Mucosa of rectum (tissue), 2 donors: ENCODE measurements around the gene PHF23.
A peak's percentile ranks its signal among the peaks of the same experiment; 100 is the strongest.

ENCODE experiments used
- H3K27ac ChIP-seq, 2 donors: one replicate each; pipeline ENCODE4 v1.7.0; 2013; ENCODE audit warnings: inconsistent platforms in 2 of 2, low read depth in 2 of 2, low read length in 2 of 2
- H3K27me3 ChIP-seq, 2 donors: one replicate each; pipeline ENCODE4 v1.7.0; 2013; ENCODE audit warnings: low read length in 2 of 2; ENCODE audit not compliant: control insufficient read depth in 2 of 2, insufficient read depth in 2 of 2
- H3K36me3 ChIP-seq, 2 donors: one replicate each; pipeline ENCODE4 v1.7.0; 2013; ENCODE audit warnings: low read length in 2 of 2; ENCODE audit not compliant: control insufficient read depth in 2 of 2, insufficient read depth in 2 of 2
- H3K4me1 ChIP-seq, 2 donors: one replicate each; pipeline ENCODE4 v1.7.0; 2013; ENCODE audit warnings: low read length in 2 of 2, mild to moderate bottlenecking in 1 of 2; ENCODE audit not compliant: control insufficient read depth in 2 of 2, insufficient read depth in 2 of 2
- H3K4me3 ChIP-seq, 2 donors: one replicate each; pipeline ENCODE4 v1.7.0; 2013; ENCODE audit warnings: low read length in 2 of 2
- H3K9ac ChIP-seq, 2 donors: one replicate each; pipeline ENCODE4 v1.7.0; 2013; ENCODE audit warnings: low read length in 2 of 2, low read depth in 1 of 2, mild to moderate bottlenecking in 1 of 2
- H3K9me3 ChIP-seq, 2 donors: one replicate each; pipeline ENCODE4 v1.7.0; 2013; ENCODE audit warnings: low read length in 2 of 2; ENCODE audit not compliant: control insufficient read depth in 2 of 2
- donor health status: healthy.
- donor health status: Normal muscosa, but diverticular disease.

The PHF23 gene

DNA sequence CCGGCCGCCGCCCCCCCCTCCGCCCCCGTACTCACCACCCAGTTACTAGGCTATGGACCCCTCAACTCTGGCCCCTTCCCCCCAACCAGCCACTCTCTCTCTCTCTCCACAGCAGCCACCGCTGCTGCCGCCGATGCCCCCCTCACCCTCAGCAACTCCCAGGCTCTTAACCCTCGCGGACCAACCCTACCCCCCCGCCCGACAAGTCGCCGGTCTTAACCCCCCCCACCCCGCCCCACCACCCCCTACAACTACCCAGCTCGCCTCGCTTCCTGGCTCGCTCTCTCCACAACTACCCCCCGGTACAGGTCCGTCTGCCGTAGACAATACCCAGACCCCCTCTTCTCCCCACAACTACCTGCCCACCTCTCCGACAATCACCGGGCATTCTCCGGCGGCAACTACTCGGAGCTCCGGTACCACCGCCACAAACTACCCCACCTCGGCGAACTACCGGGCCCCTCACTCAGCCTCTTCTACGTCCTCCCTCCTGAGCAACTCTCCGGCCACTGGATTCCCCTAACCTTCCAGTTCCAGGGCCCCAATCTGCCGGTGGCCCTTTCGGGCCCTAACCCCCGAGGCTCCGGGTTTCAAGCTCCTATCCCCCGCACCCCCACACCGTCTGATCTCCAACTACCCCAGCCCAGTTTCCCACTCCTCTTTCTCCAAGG lies 702 bp downstream of the PHF23 start:
- Histone ChIP-seq H3K36me3 (peaks cover 15 to 26% of the 10 kb centered on the region in 2 donors), H3K27ac (peak overlapping the region; percentile 89 to 97), H3K4me3 (peak overlapping the region; percentile 87 to 93), H3K4me1 (peaks cover 43% of the 10 kb centered on the region in 2 donors), H3K9ac (peak overlapping the region; percentile 91 to 98), H3K27me3 (no peaks in the 10 kb centered on the region), H3K9me3 (no peaks in the 10 kb centered on the region)

DNA sequence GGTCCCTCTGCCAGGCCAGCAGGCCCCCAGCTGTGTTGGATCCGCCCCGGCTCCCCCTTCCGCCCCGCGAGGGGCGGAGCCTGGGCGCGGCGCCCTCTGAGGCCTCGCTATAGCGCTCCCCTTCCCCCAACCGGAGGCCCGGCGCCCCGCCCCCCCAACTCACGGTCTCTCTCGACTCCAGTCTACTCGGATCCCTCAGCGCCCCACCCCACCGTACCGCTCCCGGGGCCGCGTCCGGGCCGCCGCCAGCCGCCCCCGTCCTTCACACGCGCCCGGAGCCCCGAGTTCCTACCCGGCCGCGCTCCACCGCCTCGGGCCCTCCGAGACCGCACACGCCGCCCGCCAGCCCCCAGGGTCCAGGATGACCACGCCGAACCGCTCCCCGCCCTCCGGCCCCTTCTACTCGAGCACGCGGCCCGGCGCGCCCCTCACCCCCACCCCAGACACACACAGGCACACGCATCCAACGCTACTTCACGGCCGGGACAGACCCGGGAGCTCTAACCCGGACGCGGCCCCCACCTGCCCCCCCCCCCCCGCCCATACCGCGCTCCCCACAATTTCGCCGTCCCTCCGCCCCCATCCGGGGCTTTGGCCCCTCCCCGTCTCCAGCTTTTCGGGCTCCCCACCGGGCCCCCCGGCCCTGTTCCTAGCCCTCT lies 1.4 kb downstream of the PHF23 start:
- Histone ChIP-seq H3K27me3 (no peaks in the 10 kb centered on the region), H3K36me3 (peaks cover 15 to 26% of the 10 kb centered on the region in 2 donors), H3K4me3 (peak overlapping the region; percentile 87 to 93), H3K4me1 (peaks cover 44 to 50% of the 10 kb centered on the region in 2 donors), H3K27ac (peak overlapping the region; percentile 89 to 97), H3K9me3 (no peaks in the 10 kb centered on the region), H3K9ac (peak overlapping the region; percentile 54 to 74)

DNA sequence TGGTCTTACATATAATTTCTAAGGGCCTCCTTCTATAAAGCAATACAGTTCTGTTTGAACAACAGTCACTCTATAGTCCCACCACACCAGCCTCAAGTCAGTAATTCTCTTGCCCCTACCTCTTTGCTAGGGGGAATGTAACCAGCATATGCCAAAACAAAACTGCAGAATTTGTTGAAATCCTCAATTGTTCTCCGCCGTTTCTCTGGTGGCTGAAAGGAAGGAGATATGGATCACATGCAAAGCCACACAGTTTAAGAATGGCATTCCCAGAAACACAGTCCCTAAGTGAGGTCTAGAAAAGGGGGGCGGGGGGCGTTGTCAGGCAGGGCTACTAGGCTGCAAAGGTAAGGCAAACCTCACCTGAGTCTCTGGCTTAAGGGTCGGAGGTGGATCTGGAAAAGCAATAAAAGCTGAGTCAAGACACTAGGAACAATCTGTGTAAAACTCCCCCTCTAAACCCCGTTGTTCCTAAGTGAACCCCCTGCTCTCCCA lies 1.9 kb downstream of the PHF23 start:
- H3K4me1 ChIP-seq: peaks cover 44 to 55% of the 10 kb centered on the region in 2 donors
- H3K9ac ChIP-seq: peak overlapping the region; percentile 26 to 54
- H3K36me3 ChIP-seq: peaks cover 15 to 26% of the 10 kb centered on the region in 2 donors

DNA sequence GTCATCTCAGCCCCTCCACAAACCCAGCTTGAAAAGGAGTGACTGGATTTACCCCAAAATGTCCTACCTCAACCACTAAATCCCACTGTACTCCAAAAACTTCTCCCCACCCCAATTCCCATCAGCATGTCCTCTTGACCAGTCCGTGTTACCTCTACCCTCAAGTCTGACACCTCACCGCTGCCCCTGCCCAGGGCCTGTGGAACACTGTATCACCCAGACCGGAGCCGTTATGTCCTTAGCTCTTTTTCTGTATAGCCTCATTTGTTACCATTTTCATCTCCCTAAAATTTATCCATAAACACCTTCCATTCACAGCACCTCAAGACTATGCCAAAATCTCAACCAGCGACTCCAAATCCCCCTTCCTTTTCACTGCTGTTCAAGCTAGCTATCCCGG lies 2.4 kb downstream of the PHF23 start:
- H3K27me3 ChIP-seq: no peaks in the 10 kb centered on the region
- peaks cover 44 to 59% of the 10 kb centered on the region in 2 donors for H3K4me1 ChIP-seq
- no peak overlapping the region for H3K4me3 ChIP-seq
- H3K27ac ChIP-seq: peak overlapping the region in 1 of 2 donors; percentile 97
- no peak overlapping the region for H3K9ac ChIP-seq
- H3K9me3 ChIP-seq: no peaks in the 10 kb centered on the region
- peaks cover 15 to 26% of the 10 kb centered on the region in 2 donors for H3K36me3 ChIP-seq

More for the DNA sequence above, 1.9 kb downstream of the PHF23 start:
- Histone ChIP-seq H3K9me3 (no peaks in the 10 kb centered on the region), H3K27ac (peak overlapping the region; percentile 89 to 97), H3K27me3 (no peaks in the 10 kb centered on the region), H3K4me3 (peak overlapping the region; percentile 64 to 87)

DNA sequence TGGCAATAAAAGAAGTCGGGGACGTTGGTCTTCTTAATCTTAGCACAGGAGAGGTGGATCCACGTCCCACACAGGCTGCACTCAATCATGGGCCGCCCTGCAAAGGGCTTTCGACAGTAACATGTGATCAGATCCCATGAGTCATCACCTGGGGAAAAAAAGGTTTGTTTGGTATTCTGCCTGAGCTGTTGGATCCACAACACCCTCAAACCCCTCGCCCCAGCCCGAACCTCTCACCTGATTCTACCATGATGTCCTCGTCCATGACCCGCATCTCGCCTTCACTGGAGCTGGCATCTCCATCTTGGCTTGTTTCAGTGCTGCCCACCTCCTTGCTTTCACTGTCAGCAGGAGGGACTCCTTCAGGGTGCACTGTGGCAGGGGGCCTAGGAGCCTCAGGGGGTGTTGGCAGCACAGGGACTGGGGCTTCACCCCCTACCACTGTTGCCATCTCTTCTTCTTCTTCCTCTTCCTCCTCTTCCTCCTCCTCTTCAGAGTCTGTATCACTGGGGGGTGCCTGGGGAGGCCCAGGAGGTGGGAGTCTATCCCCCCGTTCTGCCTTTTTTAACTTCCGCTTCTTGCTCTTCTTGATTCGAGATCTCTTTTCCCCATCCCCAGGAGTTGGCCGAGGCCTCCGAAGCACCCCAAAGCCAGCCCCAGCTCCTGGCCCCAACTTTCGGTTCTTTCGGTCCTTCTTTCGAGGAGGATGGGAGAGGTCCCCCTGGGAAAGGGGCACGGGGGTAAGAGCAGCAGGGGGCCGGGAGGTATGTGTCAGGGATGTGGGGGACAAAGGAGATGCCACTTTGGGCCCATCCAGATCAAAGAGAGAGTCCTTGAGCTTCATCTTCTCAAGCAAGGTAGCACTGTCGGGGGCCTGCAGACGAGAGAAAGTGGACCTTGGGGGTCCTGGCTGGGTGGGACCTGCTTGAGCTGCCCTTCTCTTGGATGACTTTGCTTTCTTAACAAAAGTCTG lies 3.3 kb downstream of the PHF23 start:
- H3K36me3 ChIP-seq: peaks cover 14 to 26% of the 10 kb centered on the region in 2 donors
- H3K4me3 ChIP-seq: no peak overlapping the region
- H3K4me1 ChIP-seq: peaks cover 40 to 52% of the 10 kb centered on the region in 2 donors
- H3K27me3 ChIP-seq: no peaks in the 10 kb centered on the region
- no peaks in the 10 kb centered on the region for H3K9me3 ChIP-seq
- H3K9ac ChIP-seq: no peak overlapping the region
- no peak overlapping the region for H3K27ac ChIP-seq

DNA sequence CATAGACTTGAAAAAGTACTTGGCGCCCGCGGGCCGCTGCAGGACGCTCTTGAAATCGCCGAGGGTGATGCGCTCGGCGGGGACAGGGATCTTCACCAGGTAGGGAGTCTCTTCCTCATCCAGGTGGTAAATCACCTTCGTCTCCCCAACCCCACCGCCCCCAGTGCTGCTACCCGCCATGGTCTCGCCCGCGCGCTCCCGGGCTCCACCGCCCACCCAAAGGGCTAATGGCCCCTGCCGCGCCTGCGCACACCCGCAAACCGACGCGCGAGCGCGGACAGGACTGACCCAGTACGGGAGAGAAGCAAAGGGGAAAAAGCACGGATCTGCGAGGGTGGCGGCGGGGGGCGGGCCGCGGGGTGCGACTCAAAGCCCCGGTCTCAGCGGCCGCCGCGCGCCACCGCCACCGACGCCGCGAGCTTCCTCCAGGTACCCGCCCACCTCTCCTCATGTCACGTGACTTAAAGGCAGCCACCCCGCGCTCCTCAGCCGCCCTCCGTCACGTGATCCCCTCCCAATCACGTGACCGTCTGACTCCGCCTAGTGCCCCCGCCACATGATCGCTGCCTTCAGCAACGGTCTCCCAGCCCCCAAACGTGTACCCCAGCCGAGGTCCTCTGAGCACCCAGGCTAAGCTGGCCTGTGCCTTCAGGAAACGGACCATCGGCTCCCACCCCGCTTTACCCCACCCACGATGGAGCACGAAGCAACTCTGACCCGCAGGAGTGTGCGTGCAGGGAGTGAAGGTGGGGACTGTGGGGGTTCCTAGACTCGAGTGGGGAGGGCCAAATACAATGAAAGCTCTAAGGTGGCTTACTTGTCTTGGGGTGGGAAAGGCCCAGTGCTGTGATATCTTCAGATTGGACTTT lies 4.9 kb downstream of the PHF23 start, which contains the start of gene DVL2:
DVL2 (minus strand) TSS at position 435 of the 869 bp plus-strand sequence; CDS start at position 180, 255 bp downstream.
- Histone ChIP-seq H3K4me3 (peak within 1 kb of the TSS; percentile 76 to 79), H3K4me1 (peaks cover 27 to 39% of the 10 kb centered on the region in 2 donors), H3K27me3 (no peaks in the 10 kb centered on the region), H3K27ac (peak within 1 kb of the TSS; percentile 88 to 91), H3K9ac (peak within 1 kb of the TSS; percentile 74 to 84), H3K36me3 (peaks cover 18 to 30% of the 10 kb centered on the region in 2 donors), H3K9me3 (no peaks in the 10 kb centered on the region)

DNA sequence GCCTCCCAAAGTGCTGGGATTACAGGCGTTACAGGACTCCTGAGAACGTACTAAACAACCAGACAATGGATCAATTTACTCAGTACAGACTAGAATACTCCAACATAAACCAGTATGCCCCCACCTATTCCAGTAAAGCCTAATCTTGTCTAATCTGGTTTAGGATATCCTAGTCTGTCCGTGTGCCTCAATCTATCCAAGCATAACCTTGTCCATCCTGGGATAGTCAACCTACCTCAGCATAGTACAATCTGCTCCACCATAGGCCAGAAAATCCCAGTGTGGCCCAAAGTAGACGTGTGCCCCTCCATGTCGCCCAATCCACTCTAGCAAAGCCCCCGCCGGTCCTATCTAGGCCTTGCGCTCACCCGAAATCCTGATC lies 5.6 kb downstream of the PHF23 start:
- peak overlapping the region; percentile 76 to 79 for H3K4me3 ChIP-seq
- peaks cover 27 to 39% of the 10 kb centered on the region in 2 donors for H3K4me1 ChIP-seq

DNA sequence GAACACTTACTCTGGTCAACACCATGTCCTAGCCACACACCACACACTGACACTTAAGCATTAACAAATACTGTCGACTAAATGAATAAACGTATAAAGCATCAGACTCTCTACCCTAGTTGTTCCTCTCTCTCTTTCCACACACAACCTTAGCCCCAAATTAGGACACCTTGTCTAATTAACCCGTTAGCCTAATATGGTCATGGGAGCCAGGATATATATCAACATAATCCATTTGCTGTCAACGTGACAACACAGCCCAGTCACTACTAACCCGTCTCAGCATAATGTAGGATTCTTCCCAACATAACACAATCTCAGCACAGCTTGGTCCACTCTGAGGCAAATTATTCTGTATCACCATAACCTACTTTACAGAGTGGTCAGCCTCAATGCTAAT lies 7.1 kb downstream of the PHF23 start:
- Histone ChIP-seq H3K9me3 (no peaks in the 10 kb centered on the region), H3K9ac (no peak overlapping the region), H3K4me3 (no peak overlapping the region), H3K4me1 (peaks cover 23 to 35% of the 10 kb centered on the region in 2 donors), H3K27me3 (no peaks in the 10 kb centered on the region), H3K27ac (no peak overlapping the region), H3K36me3 (peaks cover 36 to 49% of the 10 kb centered on the region in 2 donors)

More for the DNA sequence above, 5.6 kb downstream of the PHF23 start:
- Histone ChIP-seq H3K36me3 (peaks cover 24 to 36% of the 10 kb centered on the region in 2 donors), H3K9ac (peak overlapping the region; percentile 61 to 84), H3K27me3 (no peaks in the 10 kb centered on the region), H3K9me3 (no peaks in the 10 kb centered on the region), H3K27ac (peak overlapping the region; percentile 88 to 91)

DNA sequence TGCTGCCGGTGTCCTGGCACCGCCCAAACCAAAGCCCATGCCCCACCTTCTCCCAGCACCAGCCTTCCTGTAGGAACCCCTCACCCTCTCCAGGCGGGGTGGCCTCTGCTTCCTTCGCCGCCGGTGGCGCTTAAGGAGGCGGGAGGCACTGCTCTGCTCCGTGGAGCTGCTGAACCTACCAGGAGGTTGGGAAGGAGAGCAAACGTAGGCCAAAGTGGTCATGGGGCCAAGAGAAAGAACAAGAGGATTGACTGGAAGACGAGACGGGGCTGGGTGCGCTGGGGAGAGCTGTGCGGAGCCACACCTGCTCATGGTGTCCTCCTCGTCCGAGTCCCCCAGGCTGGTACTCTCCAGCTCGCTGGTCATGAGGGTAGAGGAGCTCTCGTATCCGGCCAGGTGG lies 9.8 kb downstream of the PHF23 start:
- no peak overlapping the region for H3K9ac ChIP-seq
- peaks cover 9 to 21% of the 10 kb centered on the region in 2 donors for H3K4me1 ChIP-seq
- H3K4me3 ChIP-seq: no peak overlapping the region
- H3K27me3 ChIP-seq: no peaks in the 10 kb centered on the region
- H3K9me3 ChIP-seq: no peaks in the 10 kb centered on the region
- H3K27ac ChIP-seq: no peak overlapping the region
- peaks cover 50 to 53% of the 10 kb centered on the region in 2 donors for H3K36me3 ChIP-seq
